Measurements from ENCODE around the gene LY6G6C. TPM values are rescaled to one million over a fixed set of nuclear protein-coding genes. Genes with fewer than 3 reads are reported as not detected.

Gene LY6G6C
- total RNA-seq, result not detected in 2 replicates

GRCh38 chr6:31721351-31722020 lies at the start of gene LY6G6C:
TSS of gene LY6G6C (minus strand) at chr6:31721746. CDS start at chr6:31721679, 67 bp downstream.

GRCh38 chr6:31762356-31762755 lies 40.8 kb upstream of the LY6G6C start, which contains the start of gene SAPCD1:
TSS of gene SAPCD1 (plus strand) at chr6:31762656. CDS start at chr6:31763055, 399 bp downstream.

GRCh38 chr6:31739639-31740396 lies 18.3 kb upstream of the LY6G6C start, which contains the start of gene MSH5:
TSS of gene MSH5 (plus strand) at chr6:31740005. CDS start at chr6:31740467, 462 bp downstream.

GRCh38 chr6:31736021-31736767 lies 14.6 kb upstream of the LY6G6C start, which contains the start of gene CLIC1:
TSS of gene CLIC1 (minus strand) at chr6:31736530. CDS start at chr6:31736300, 230 bp downstream.

GRCh38 chr6:31728767-31729514 lies 7.4 kb upstream of the LY6G6C start, which contains the start of gene DDAH2:
TSS of gene DDAH2 (minus strand) at chr6:31729299. CDS start at chr6:31729161, 138 bp downstream.

GRCh38 chr6:31723245-31723979 lies 1.9 kb upstream of the LY6G6C start, which contains the start of gene MPIG6B:
TSS of gene MPIG6B (plus strand) at chr6:31723373. CDS start at chr6:31723384, 11 bp downstream.

GRCh38 chr6:31715022-31715958 lies 6.3 kb downstream of the LY6G6C start, which contains the start of gene LY6G6D:
TSS of gene LY6G6D (plus strand) at chr6:31715348. CDS start at chr6:31715356, 8 bp downstream.

GRCh38 chr6:31706599-31706998 lies 14.9 kb downstream of the LY6G6C start, which contains the start of gene LY6G6F:
TSS of gene LY6G6F (plus strand) at chr6:31706866. CDS start at chr6:31706907, 41 bp downstream.

GRCh38 chr6:31702819-31703716 lies 18.5 kb downstream of the LY6G6C start, which contains the start of gene ABHD16A:
TSS of gene ABHD16A (minus strand) at chr6:31703324. CDS start at chr6:31703281, 43 bp downstream.

GRCh38 chr6:31680226-31681134 lies 41.1 kb downstream of the LY6G6C start, which contains the start of gene LY6G5C:
TSS of gene LY6G5C (minus strand) at chr6:31681067. CDS start at chr6:31680373, 694 bp downstream.

GRCh38 chr6:31669676-31670075 lies 51.9 kb downstream of the LY6G6C start, which contains the start of gene LY6G5B:
TSS of gene LY6G5B (plus strand) at chr6:31669976. CDS start at chr6:31670951, 975 bp downstream.

Other genes starting within 250 kb of the LY6G6C start
- 14.8 and 15.8 TPM in 2 replicates for gene MICB, start 223.6 kb downstream of the LY6G6C start, total RNA-seq
- not detected in 2 replicates for gene MCCD1, start 192.8 kb downstream of the LY6G6C start, total RNA-seq
- gene DDX39B, start 179.7 kb downstream of the LY6G6C start, total RNA-seq, result 221 and 228 TPM in 2 replicates
- gene ATP6V1G2, start 175.1 kb downstream of the LY6G6C start, total RNA-seq, result 1.5 and 4.3 TPM in 2 replicates
- gene NFKBIL1, start 174.1 kb downstream of the LY6G6C start, total RNA-seq, result 22.7 and 27.5 TPM in 2 replicates
- gene LTA, start 149.5 kb downstream of the LY6G6C start, total RNA-seq, result not detected in 2 replicates
- gene TNF, start 146.2 kb downstream of the LY6G6C start, total RNA-seq, result not detected in 2 replicates
- not detected in 2 replicates for gene LTB, start 139.3 kb downstream of the LY6G6C start, total RNA-seq
- 0.23 TPM in 1 of 2 replicates, not detected in the other for gene LST1, start 135.5 kb downstream of the LY6G6C start, total RNA-seq
- not detected in 2 replicates for gene NCR3, start 128.7 kb downstream of the LY6G6C start, total RNA-seq
- not detected in 2 replicates for gene AIF1, start 106.5 kb downstream of the LY6G6C start, total RNA-seq
- gene PRRC2A, start 101.0 kb downstream of the LY6G6C start, total RNA-seq, result 61.8 and 76.9 TPM in 2 replicates
- gene BAG6, start 69.1 kb downstream of the LY6G6C start, total RNA-seq, result 194 and 208 TPM in 2 replicates
- gene APOM, start 65.9 kb downstream of the LY6G6C start, total RNA-seq, result 1.0 and 1.6 TPM in 2 replicates
- gene C6orf47, start 61.0 kb downstream of the LY6G6C start, total RNA-seq, result 20.9 and 23.3 TPM in 2 replicates
- gene GPANK1, start 56.7 kb downstream of the LY6G6C start, total RNA-seq, result 9.7 and 14.1 TPM in 2 replicates
- 75.1 and 82.0 TPM in 2 replicates for gene CSNK2B, start 55.7 kb downstream of the LY6G6C start, total RNA-seq
- 1.9 and 4.0 TPM in 2 replicates for gene LY6G5B, start 51.8 kb downstream of the LY6G6C start, total RNA-seq
- 0.26 and 0.85 TPM in 2 replicates for gene LY6G5C, start 40.7 kb downstream of the LY6G6C start, total RNA-seq
- 47.6 and 50.4 TPM in 2 replicates for gene ABHD16A, start 18.4 kb downstream of the LY6G6C start, total RNA-seq
- gene LY6G6F, start 14.9 kb downstream of the LY6G6C start, total RNA-seq, result not detected in 2 replicates
- not detected in 2 replicates for gene LY6G6D, start 6.4 kb downstream of the LY6G6C start, total RNA-seq
- gene MPIG6B, start 1.6 kb upstream of the LY6G6C start, total RNA-seq, result not detected in 2 replicates
- gene DDAH2, start 7.6 kb upstream of the LY6G6C start, total RNA-seq, result 66.1 and 86.1 TPM in 2 replicates
- 417 and 463 TPM in 2 replicates for gene CLIC1, start 14.8 kb upstream of the LY6G6C start, total RNA-seq
- gene MSH5, start 18.3 kb upstream of the LY6G6C start, total RNA-seq, result 3.8 and 6.6 TPM in 2 replicates
- gene SAPCD1, start 40.9 kb upstream of the LY6G6C start, total RNA-seq, result 0.78 and 0.79 TPM in 2 replicates
- 0.26 and 0.46 TPM in 2 replicates for gene VWA7, start 55.6 kb upstream of the LY6G6C start, total RNA-seq
- gene VARS1, start 74.0 kb upstream of the LY6G6C start, total RNA-seq, result 50.8 and 109 TPM in 2 replicates
- 16.7 and 16.9 TPM in 2 replicates for gene LSM2, start 85.2 kb upstream of the LY6G6C start, total RNA-seq
- 1.9 and 2.2 TPM in 2 replicates for gene HSPA1L, start 93.5 kb upstream of the LY6G6C start, total RNA-seq
- 133 and 166 TPM in 2 replicates for gene HSPA1A, start 93.8 kb upstream of the LY6G6C start, total RNA-seq
- 113 and 154 TPM in 2 replicates for gene HSPA1B, start 106.0 kb upstream of the LY6G6C start, total RNA-seq
- 75.7 and 102 TPM in 2 replicates for gene NEU1, start 141.1 kb upstream of the LY6G6C start, total RNA-seq
- gene SLC44A4, start 157.3 kb upstream of the LY6G6C start, total RNA-seq, result 0.20 TPM in 1 of 2 replicates, not detected in the other
- gene EHMT2, start 176.0 kb upstream of the LY6G6C start, total RNA-seq, result 57.3 and 69.7 TPM in 2 replicates
- 7.6 and 9.8 TPM in 2 replicates for gene ZBTB12, start 180.3 kb upstream of the LY6G6C start, total RNA-seq
- 1.7 and 4.7 TPM in 2 replicates for gene C2, start 206.0 kb upstream of the LY6G6C start, total RNA-seq
- 49.7 and 81.0 TPM in 2 replicates for gene CFB, start 224.3 kb upstream of the LY6G6C start, total RNA-seq
- gene NELFE, start 237.2 kb upstream of the LY6G6C start, total RNA-seq, result 78.7 and 86.4 TPM in 2 replicates
- 66.7 and 73.4 TPM in 2 replicates for gene SKIC2, start 237.4 kb upstream of the LY6G6C start, total RNA-seq